K562 (cell line): ENCODE data around the gene GAK. TPM values are rescaled to one million over a fixed set of nuclear protein-coding genes. Genes with fewer than 3 reads are reported as not detected.

Source experiments
- ATAC-seq: fragments of 200-7000 bp; cut with Tn5 transposase; 3 replicates; pipeline ENCODE4 v1.9.1; 2020; ENCODE audit warnings: moderate library complexity
- BruUV-seq: library from RNA; stranded (reverse); fragments of 400-500 nt; replicated peaks from 2 replicates; lab custom pipeline; 2021; lab: Mats Ljungman, UMichigan
- CTCF ChIA-PET: fragments of 300-600 bp; formaldehyde crosslinking; extraction: SDS; loops from one replicate; lab custom pipeline; 2021; ENCODE audit warnings: low intra/inter-chr PET ratio; lab: Yijun Ruan, JAX
- POLR2A ChIA-PET: fragments of 300-600, 350-650 bp; sonication (Branson Sonifier 250); formaldehyde crosslinking; extraction: SDS; loops from one replicate; lab custom pipeline; 2021; ENCODE audit warnings: antibody characterized with exemption, inconsistent platforms; lab: Yijun Ruan, JAX
- DNase-seq, 4 experiments: peaks; one replicate each; pipeline versions ENCODE4 v3.0.0 to v3.0.0-alpha.2; 2011 to 2018; ENCODE audit warnings: low spot score in 3 of 4, mixed read lengths in 3 of 4; ENCODE audit errors: extremely low read depth in 1 of 4
- FAIRE-seq: peaks from 2 replicates; lab custom pipeline; 2011; peaks lifted over from hg19 to GRCh38; lab: Jason Lieb, UNC
- H2AFZ ChIP-seq: 2 replicates; pipeline ENCODE4 v1.6.0; 2011; ENCODE audit warnings: low read depth, low read length, control low read depth, inconsistent platforms
- H3K27ac ChIP-seq: fragments of 200-600 bp; 3 replicates; pipeline ENCODE4 v1.8.0; 2011; ENCODE audit warnings: low read depth, mild to moderate bottlenecking, control low read depth, inconsistent platforms, low read length, moderate library complexity, mixed read lengths; ENCODE audit errors: extremely low read depth
- H3K27me3 ChIP-seq, 2 experiments: fragments of 300-600 bp in 1 of 2; 2 replicates in 1 of 2; 3 replicates in 1 of 2; pipeline versions ENCODE4 v1.6.0 to v1.8.0; 2011; ENCODE audit warnings: inconsistent platforms in 2 of 2, low read length in 2 of 2, mild to moderate bottlenecking in 1 of 2, mixed read lengths in 1 of 2, moderate library complexity in 1 of 2; ENCODE audit not compliant: control insufficient read depth in 2 of 2, insufficient read depth in 2 of 2
- H3K36me3 ChIP-seq: fragments of 300-600 bp; 3 replicates; pipeline ENCODE4 v1.8.0; 2011; ENCODE audit warnings: mild to moderate bottlenecking, low read length, inconsistent platforms; ENCODE audit not compliant: control insufficient read depth, insufficient read depth
- H3K4me1 ChIP-seq, 2 experiments: fragments of 200-600 bp in 1 of 2; replicated peaks in 1 of 2; 2 replicates in 1 of 2; 3 replicates in 1 of 2; pipeline versions ENCODE4 v1.5.1 to v1.8.0; 2011; ENCODE audit warnings: inconsistent platforms in 2 of 2, low read length in 2 of 2, mild to moderate bottlenecking in 1 of 2, mixed read lengths in 1 of 2, moderate library complexity in 1 of 2; ENCODE audit not compliant: control insufficient read depth in 2 of 2, insufficient read depth in 2 of 2
- H3K4me2 ChIP-seq: 2 replicates; pipeline ENCODE4 v1.6.1; 2011; ENCODE audit warnings: low read length, control low read depth, inconsistent platforms, mixed read lengths; ENCODE audit not compliant: insufficient read depth
- H3K4me3 ChIP-seq: fragments of 200-600 bp; sonication (generic), shearing (Covaris generic); 2 replicates; pipeline ENCODE4 v1.5.1; 2016; ENCODE audit warnings: control low read depth, inconsistent platforms
- H3K79me2 ChIP-seq: fragments of 200-600 bp; 3 replicates; pipeline ENCODE4 v1.8.0; 2011; ENCODE audit warnings: low read length, inconsistent platforms; ENCODE audit not compliant: control insufficient read depth, insufficient read depth
- H3K9ac ChIP-seq, 2 experiments: 2 replicates each; pipeline versions ENCODE4 v1.6.0 to v1.6.1; 2011; ENCODE audit warnings: low read depth in 2 of 2, low read length in 2 of 2, control low read depth in 1 of 2, inconsistent platforms in 1 of 2, mild to moderate bottlenecking in 1 of 2, mixed read lengths in 1 of 2; ENCODE audit not compliant: insufficient read depth in 1 of 2
- H3K9me1 ChIP-seq: one replicate; pipeline ENCODE4 v1.6.0; 2011; ENCODE audit warnings: inconsistent platforms, mild to moderate bottlenecking, low read length, moderate library complexity; ENCODE audit not compliant: control insufficient read depth, insufficient read depth
- H3K9me3 ChIP-seq: replicated peaks from 2 replicates; pipeline ENCODE4 v1.5.1; 2011; ENCODE audit warnings: low read depth, low read length, inconsistent platforms; ENCODE audit not compliant: control insufficient read depth, insufficient read depth
- H4K20me1 ChIP-seq: replicated peaks from 2 replicates; pipeline ENCODE4 v1.6.1; 2011; ENCODE audit warnings: low read length, inconsistent platforms, mixed read lengths; ENCODE audit not compliant: control insufficient read depth, insufficient read depth
- HDAC1 ChIP-seq, 2 experiments: fragments of 450-650 bp; IDR thresholded peaks; 2 replicates each; pipeline ENCODE4 v1.6.1; 2016 to 2017; ENCODE audit warnings: inconsistent platforms in 1 of 2, mild to moderate bottlenecking in 1 of 2, moderate library complexity in 1 of 2
- RNF2 ChIP-seq: sonication (generic); IDR thresholded peaks from 2 replicates; pipeline ENCODE4 v1.6.1; 2016
- SFPQ ChIP-seq: fragments of 200-400 bp; formaldehyde crosslinking; IDR thresholded peaks from 2 replicates; pipeline ENCODE4 v1.6.1; 2017; ENCODE audit warnings: mild to moderate bottlenecking, low read depth, low read length, moderate library complexity
- ZNF263 ChIP-seq: sonication (generic); formaldehyde crosslinking; IDR thresholded peaks from 2 replicates; pipeline ENCODE4 v1.8.0; 2022; ENCODE audit warnings: mild to moderate bottlenecking, missing genetic modification reagents, borderline replicate concordance
- ZNF717 ChIP-seq: fragments of 250-450 bp; sonication (Bioruptor Pico); IDR thresholded peaks from 2 replicates; pipeline ENCODE4 v1.5.0; 2021
- WGBS: fragments of 100-300 bp; shearing (Covaris generic); methylation state at CpG from one replicate; pipeline ENCODE4 v1.1.6; 2016; ENCODE audit warnings: low coverage, mixed read lengths; ENCODE audit not compliant: insufficient coverage; ENCODE audit errors: missing lambda C conversion rate; 5-methylcytosine and 5-hydroxymethylcytosine counted together
- in situ Hi-C: fragments of 300-500 bp; cut with MboI; formaldehyde crosslinking; loops from 4 replicates; pipeline ENCODE4 v1.15.0; 2018; ENCODE audit warnings: inconsistent platforms, mixed read lengths
- intact Hi-C: fragments of 100-400 bp; cut with micrococcal nuclease; formaldehyde crosslinking; loops from 2 replicates; pipeline ENCODE4 v1.14.2; 2022
- polyA plus RNA-seq, 8 experiments: library from polyadenylated mRNA; depleted of rRNA in 4 of 8; stranded (reverse) in 5 of 8; unstranded in 3 of 8; fragments of >200 nt; fragmentation: Nextera tagmentation in 2 of 8; fragmentation: Illumina TruSeq in 1 of 8; extraction: Ambion mirVana in 2 of 8; extraction: Trizol in 1 of 8; gene quantifications; 2 replicates each; pipeline versions ENCODE4 v1.2.1 to v1.2.3, GENCODE V29; 2011 to 2014; ENCODE audit warnings: inconsistent platforms in 1 of 8, missing spikeins in 1 of 8
- total RNA-seq, 7 experiments: library from RNA; depleted of rRNA in 6 of 7; stranded (reverse); fragments of >200 nt in 6 of 7; fragmentation: Illumina TruSeq in 2 of 7; extraction: Trizol in 2 of 7; gene quantifications; 2 replicates each; pipeline versions ENCODE4 v1.2.1 to v1.2.3, GENCODE V29; 2011 to 2021; ENCODE audit warnings: low replicate concordance in 1 of 7
- TF ChIP-seq, protein P1 (sequence below): fragments of 450-650 bp; IDR thresholded peaks from 2 replicates; pipeline ENCODE4 v1.7.1; 2018; ENCODE audit warnings: mild to moderate bottlenecking, low read depth; ENCODE audit not compliant: partially characterized antibody

GAK gene
- total and polyA plus RNA-seq, 9 of the 15 experiments (the other 6 are each of a cell fraction or from before 2014, with no cell fraction given): 1.3 to 102 (median 16.2) TPM

DNA sequence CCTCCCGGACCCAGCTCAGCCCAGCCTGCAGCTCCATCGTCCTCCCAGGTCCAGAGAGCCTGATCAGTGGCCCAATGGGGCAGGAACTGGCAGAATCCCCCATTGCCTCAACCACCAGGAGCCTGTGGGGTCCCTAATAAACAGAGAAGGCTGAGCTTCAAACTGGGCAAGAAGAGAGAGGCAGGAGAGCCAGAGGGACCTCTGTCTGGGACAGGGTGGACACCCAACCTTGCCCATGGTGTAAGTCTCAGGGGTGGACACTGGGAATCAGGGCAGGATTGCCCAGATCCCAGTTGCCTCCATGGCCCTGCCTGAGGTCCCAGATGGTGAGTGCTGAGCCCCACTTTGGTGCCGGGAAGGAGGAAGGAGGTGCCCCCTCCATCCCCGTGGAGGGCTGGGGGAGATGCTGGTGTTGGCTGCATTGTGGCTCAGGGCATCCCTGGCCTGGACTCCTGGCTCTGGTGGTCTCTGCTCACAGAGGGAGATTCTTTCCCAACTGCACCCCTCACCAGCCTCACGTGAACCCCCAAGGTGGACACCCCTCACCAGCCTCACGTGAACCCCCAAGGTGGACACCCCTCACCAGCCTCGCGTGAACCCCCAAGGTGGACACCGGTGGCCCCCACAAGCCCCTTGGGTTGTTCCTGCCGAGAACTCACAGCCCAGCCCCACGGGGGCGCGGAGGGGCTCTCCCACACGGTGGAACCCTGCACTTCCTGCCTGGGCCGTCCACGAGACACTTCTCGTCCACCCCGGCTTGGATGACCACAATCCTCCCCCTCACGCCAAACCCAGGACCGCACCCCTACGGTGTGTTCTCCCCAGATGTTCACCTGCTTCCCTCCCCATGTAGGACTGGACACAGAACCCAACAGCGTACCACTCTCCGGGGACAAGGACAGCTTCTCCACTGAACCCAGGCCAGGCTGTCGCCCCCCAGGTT, 111.6 kb downstream of the GAK start:
- WGBS: 13% methylated on average over 19 of the region's 24 CpGs
- H3K27me3 ChIP-seq: peaks cover 20 to 77% of the 10 kb centered on the region in 2 experiments; a peak in 4 of 5 replicates
- no TSS peak for BruUV-seq

More for the DNA sequence above, 111.6 kb downstream of the GAK start:
- in situ Hi-C loops: no loop called here
- H3K9ac ChIP-seq: peak overlapping the region in 1 of 2 experiments; percentile 36; a peak in 1 of 4 replicates
- no peak overlapping the region for H3K27ac ChIP-seq
- no peaks in the 10 kb centered on the region for H3K36me3 ChIP-seq
- H3K9me3 ChIP-seq: no peaks in the 10 kb centered on the region
- FAIRE-seq: no peak
- H3K4me2 ChIP-seq: no peak overlapping the region
- peaks cover 0 to 36% of the 10 kb centered on the region in 2 experiments; a peak in 2 of 5 replicates for H3K4me1 ChIP-seq
- TF ChIP-seq RNF2 (no peak), HDAC1 (IDR thresholded peaks at IDR 0.05) (no peak), ZNF263 (CRISPR knock-in tag) (peak; percentile 55; the same call in 1 of the 2 replicates), SFPQ (no peak), ZNF717 (no peak)
- TF ChIP-seq, protein P1, sequence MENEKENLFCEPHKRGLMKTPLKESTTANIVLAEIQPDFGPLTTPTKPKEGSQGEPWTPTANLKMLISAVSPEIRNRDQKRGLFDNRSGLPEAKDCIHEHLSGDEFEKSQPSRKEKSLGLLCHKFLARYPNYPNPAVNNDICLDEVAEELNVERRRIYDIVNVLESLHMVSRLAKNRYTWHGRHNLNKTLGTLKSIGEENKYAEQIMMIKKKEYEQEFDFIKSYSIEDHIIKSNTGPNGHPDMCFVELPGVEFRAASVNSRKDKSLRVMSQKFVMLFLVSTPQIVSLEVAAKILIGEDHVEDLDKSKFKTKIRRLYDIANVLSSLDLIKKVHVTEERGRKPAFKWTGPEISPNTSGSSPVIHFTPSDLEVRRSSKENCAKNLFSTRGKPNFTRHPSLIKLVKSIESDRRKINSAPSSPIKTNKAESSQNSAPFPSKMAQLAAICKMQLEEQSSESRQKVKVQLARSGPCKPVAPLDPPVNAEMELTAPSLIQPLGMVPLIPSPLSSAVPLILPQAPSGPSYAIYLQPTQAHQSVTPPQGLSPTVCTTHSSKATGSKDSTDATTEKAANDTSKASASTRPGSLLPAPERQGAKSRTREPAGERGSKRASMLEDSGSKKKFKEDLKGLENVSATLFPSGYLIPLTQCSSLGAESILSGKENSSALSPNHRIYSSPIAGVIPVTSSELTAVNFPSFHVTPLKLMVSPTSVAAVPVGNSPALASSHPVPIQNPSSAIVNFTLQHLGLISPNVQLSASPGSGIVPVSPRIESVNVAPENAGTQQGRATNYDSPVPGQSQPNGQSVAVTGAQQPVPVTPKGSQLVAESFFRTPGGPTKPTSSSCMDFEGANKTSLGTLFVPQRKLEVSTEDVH: no peak
- H3K9me1 ChIP-seq: no peaks in the 10 kb centered on the region
- no peak for ATAC-seq
- intact Hi-C loops: no loop called here
- H3K79me2 ChIP-seq: no peaks in the 10 kb centered on the region
- H4K20me1 ChIP-seq: no peaks in the 10 kb centered on the region; the same call in 1 of the 2 replicates
- DNase-seq: no peak
- ChIA-PET CTCF (no interaction called here), POLR2A (interaction anchor here (0.6 to 1.5 kb wide), 2 partner anchors 39 to 206 kb away, joined by 3 to 4 read pairs; no protein-coding TSS in a partner anchor)
- H3K4me3 ChIP-seq: no peak overlapping the region
- no peak overlapping the region for H2AFZ ChIP-seq
